Eye (tissue), 1 donor: Measurements from ENCODE around the gene TEX101.
"Not testable (repeated sequence)": the region's sequence is repeated elsewhere in the genome, so short reads cannot be mapped to it uniquely, and the experiment has no call there.

Source experiments
- DNase-seq: peaks from one replicate; pipeline ENCODE4 v3.0.0-alpha.2; 2015

Gene TEX101

GRCh38 chr19:43422000-43422688 is 7.5 kb downstream of the TEX101 start:
- DNase-seq: no peak

GRCh38 chr19:43422689-43423066 is 8.0 kb downstream of the TEX101 start:
- no peak for DNase-seq

- DNase-seq: no peak
These were observed 9.1 kb downstream of the TEX101 start for GRCh38 chr19:43423779-43424178.

- no peak for DNase-seq
These were observed 11.1 kb downstream of the TEX101 start for GRCh38 chr19:43425567-43426392.

- DNase-seq: no peak
These were observed 14.7 kb downstream of the TEX101 start for GRCh38 chr19:43429395-43429794.

- no peak for DNase-seq
These were observed 15.5 kb downstream of the TEX101 start for GRCh38 chr19:43430142-43430710.

- no peak for DNase-seq
These were observed 16.3 kb downstream of the TEX101 start for GRCh38 chr19:43430976-43431375.

- DNase-seq: no peak
These were observed 18.6 kb downstream of the TEX101 start for GRCh38 chr19:43433358-43433673.

GRCh38 chr19:43433689-43434088 is 19.0 kb downstream of the TEX101 start:
- DNase-seq: no peak

GRCh38 chr19:43435775-43436174 is 21.1 kb downstream of the TEX101 start:
- DNase-seq: no peak

GRCh38 chr19:43437284-43437683 is 22.6 kb downstream of the TEX101 start:
- not testable (repeated sequence) for DNase-seq

GRCh38 chr19:43437712-43438111 is 23.0 kb downstream of the TEX101 start:
- DNase-seq: no peak

- peak; percentile 87 for DNase-seq
These were observed 23.8 kb downstream of the TEX101 start for GRCh38 chr19:43438291-43439031.

- no peak for DNase-seq
These were observed 24.5 kb downstream of the TEX101 start for GRCh38 chr19:43439032-43439708.

GRCh38 chr19:43439709-43440063 is 25.0 kb downstream of the TEX101 start:
- no peak for DNase-seq

GRCh38 chr19:43441716-43442115 is 27.0 kb downstream of the TEX101 start:
- no peak for DNase-seq

GRCh38 chr19:43444091-43444490 is 29.4 kb downstream of the TEX101 start:
- DNase-seq: not testable (repeated sequence)

GRCh38 chr19:43444531-43445287 is 30.0 kb downstream of the TEX101 start:
- DNase-seq: no peak

- no peak for DNase-seq
These were observed 30.7 kb downstream of the TEX101 start for GRCh38 chr19:43445426-43445825.

GRCh38 chr19:43446746-43447489 is 32.2 kb downstream of the TEX101 start:
- DNase-seq: peak; percentile 90

GRCh38 chr19:43447655-43448054 is 33.0 kb downstream of the TEX101 start:
- DNase-seq: no peak
